ENCODE data around the gene ZBTB47.

GRCh38 chr3:42655331-42655888, 1.9 kb downstream of the ZBTB47 start:
- no peak for TF ChIP-seq POLR2A (IDR thresholded peaks at IDR 0.05)
- TF ChIP-seq, protein P1, sequence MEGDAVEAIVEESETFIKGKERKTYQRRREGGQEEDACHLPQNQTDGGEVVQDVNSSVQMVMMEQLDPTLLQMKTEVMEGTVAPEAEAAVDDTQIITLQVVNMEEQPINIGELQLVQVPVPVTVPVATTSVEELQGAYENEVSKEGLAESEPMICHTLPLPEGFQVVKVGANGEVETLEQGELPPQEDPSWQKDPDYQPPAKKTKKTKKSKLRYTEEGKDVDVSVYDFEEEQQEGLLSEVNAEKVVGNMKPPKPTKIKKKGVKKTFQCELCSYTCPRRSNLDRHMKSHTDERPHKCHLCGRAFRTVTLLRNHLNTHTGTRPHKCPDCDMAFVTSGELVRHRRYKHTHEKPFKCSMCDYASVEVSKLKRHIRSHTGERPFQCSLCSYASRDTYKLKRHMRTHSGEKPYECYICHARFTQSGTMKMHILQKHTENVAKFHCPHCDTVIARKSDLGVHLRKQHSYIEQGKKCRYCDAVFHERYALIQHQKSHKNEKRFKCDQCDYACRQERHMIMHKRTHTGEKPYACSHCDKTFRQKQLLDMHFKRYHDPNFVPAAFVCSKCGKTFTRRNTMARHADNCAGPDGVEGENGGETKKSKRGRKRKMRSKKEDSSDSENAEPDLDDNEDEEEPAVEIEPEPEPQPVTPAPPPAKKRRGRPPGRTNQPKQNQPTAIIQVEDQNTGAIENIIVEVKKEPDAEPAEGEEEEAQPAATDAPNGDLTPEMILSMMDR (IDR thresholded peaks at IDR 0.05): no peak
